Neural progenitor cell (in vitro differentiated cells): ENCODE measurements around the gene RCAN3. TPM values are rescaled to one million over a fixed set of nuclear protein-coding genes. Genes with fewer than 3 reads are reported as not detected.

ENCODE experiments used
- DNase-seq: peaks from one replicate; pipeline ENCODE4 v3.0.0-alpha.2; 2016; ENCODE audit warnings: low spot score
- H2AFZ ChIP-seq: fragments of 200-600 bp; sonication (generic); replicated peaks from 2 replicates; pipeline ENCODE4 v1.6.1; 2016; ENCODE audit warnings: antibody characterized with exemption
- H3F3A ChIP-seq: fragments of 200-600 bp; sonication (generic); 2 replicates; pipeline ENCODE4 v1.6.1; 2016; ENCODE audit warnings: antibody characterized with exemption, low read depth
- H3K27ac ChIP-seq: fragments of 200-600 bp; sonication (generic); 2 replicates; pipeline ENCODE4 v1.5.1; 2016; ENCODE audit warnings: mild to moderate bottlenecking
- H3K27me3 ChIP-seq: fragments of 200-600 bp; sonication (generic); 2 replicates; pipeline ENCODE4 v1.6.1; 2016; ENCODE audit warnings: mild to moderate bottlenecking, moderate library complexity
- H3K36me3 ChIP-seq: fragments of 200-600 bp; sonication (generic); 2 replicates; pipeline ENCODE4 v1.5.1; 2016
- H3K4me1 ChIP-seq: fragments of 200-600 bp; sonication (generic); 2 replicates; pipeline ENCODE4 v1.6.1; 2016; ENCODE audit warnings: mixed run types
- H3K4me2 ChIP-seq: fragments of 200-600 bp; sonication (generic); 2 replicates; pipeline ENCODE4 v1.6.1; 2016
- H3K4me3 ChIP-seq: fragments of 200-600 bp; sonication (generic); 2 replicates; pipeline ENCODE4 v1.5.1; 2016
- H3K79me2 ChIP-seq: fragments of 200-600 bp; sonication (generic); 2 replicates; pipeline ENCODE4 v1.6.1; 2016; ENCODE audit warnings: low read depth
- H3K9ac ChIP-seq: fragments of 200-600 bp; sonication (generic); 2 replicates; pipeline ENCODE4 v1.6.1; 2016
- H3K9me3 ChIP-seq: fragments of 200-600 bp; sonication (generic); 2 replicates; pipeline ENCODE4 v1.5.1; 2016; ENCODE audit warnings: low read depth
- H4K20me1 ChIP-seq: fragments of 200-600 bp; sonication (generic); 2 replicates; pipeline ENCODE4 v1.6.1; 2016; ENCODE audit warnings: low read depth
- H3K27ac Mint-ChIP-seq: 3 replicates; pipeline ENCODE4 v1.8.0; 2021; ENCODE audit warnings: mixed read lengths
- H3K27me3 Mint-ChIP-seq: 2 replicates; pipeline ENCODE4 v1.8.0; 2022; ENCODE audit warnings: low read depth, mild to moderate bottlenecking, inconsistent platforms, moderate library complexity, mixed read lengths; ENCODE audit not compliant: insufficient read depth
- H3K36me3 Mint-ChIP-seq: 3 replicates; pipeline ENCODE4 v1.8.0; 2021; ENCODE audit warnings: mixed read lengths
- H3K4me1 Mint-ChIP-seq: 3 replicates; pipeline ENCODE4 v1.8.0; 2021; ENCODE audit warnings: mixed read lengths
- H3K4me3 Mint-ChIP-seq: 3 replicates; pipeline ENCODE4 v1.8.0; 2021; ENCODE audit warnings: mild to moderate bottlenecking, moderate library complexity, mixed read lengths
- H3K9me3 Mint-ChIP-seq: 3 replicates; pipeline ENCODE4 v1.8.0; 2020; ENCODE audit warnings: mixed read lengths
- EZH2 ChIP-seq: fragments of 200-600 bp; sonication (generic); IDR thresholded peaks from 2 replicates; pipeline ENCODE4 v1.6.1; 2017; ENCODE audit warnings: antibody characterized with exemption, mild to moderate bottlenecking, moderate library complexity
- EZH2phosphoT487 ChIP-seq: fragments of 200-600 bp; sonication (generic); IDR thresholded peaks from 2 replicates; pipeline ENCODE4 v1.6.1; 2017; ENCODE audit warnings: antibody characterized with exemption
- total RNA-seq: library from RNA; depleted of rRNA; stranded (reverse); fragments of >200 nt; gene quantifications from 2 replicates; pipeline ENCODE4 v1.2.3, GENCODE V29; 2015; ENCODE audit warnings: low replicate concordance
- TF ChIP-seq, protein P1 (sequence below): fragments of 200-600 bp; sonication (generic); IDR thresholded peaks from 2 replicates; pipeline ENCODE4 v1.5.1; 2017; ENCODE audit warnings: antibody characterized with exemption, mild to moderate bottlenecking

The RCAN3 gene
- total RNA-seq, 1 donor from 2014 or later: 9.3 TPM

DNA sequence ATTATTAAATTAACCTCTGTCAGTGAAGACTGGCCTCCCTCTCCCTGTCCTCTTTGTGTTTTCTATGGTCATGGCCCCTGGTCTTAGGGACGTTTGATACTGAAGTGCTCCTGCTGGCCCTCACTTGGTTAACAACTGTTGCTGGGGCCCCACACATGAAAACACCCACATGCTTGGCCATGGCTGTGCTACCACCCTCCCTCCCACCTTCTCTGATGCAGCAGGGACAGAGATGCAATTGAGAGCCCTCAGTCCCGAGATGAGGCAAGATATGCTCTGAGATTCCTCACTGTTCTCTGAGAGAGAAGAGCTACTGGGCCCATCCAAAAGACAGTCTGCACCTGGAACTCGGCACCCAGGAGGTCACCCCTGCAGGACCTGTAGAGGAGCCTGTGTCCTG lies 86.6 kb downstream of the RCAN3 start:
- H3K9me3 Mint-ChIP-seq: no peaks in the 10 kb centered on the region
- H4K20me1 ChIP-seq: no peaks in the 10 kb centered on the region
- H3K27ac Mint-ChIP-seq: no peak overlapping the region
- no peak overlapping the region for H3K4me2 ChIP-seq
- no peak overlapping the region for H3K27ac ChIP-seq
- TF ChIP-seq EZH2phosphoT487 (no peak), EZH2 (no peak)
- TF ChIP-seq, protein P1, sequence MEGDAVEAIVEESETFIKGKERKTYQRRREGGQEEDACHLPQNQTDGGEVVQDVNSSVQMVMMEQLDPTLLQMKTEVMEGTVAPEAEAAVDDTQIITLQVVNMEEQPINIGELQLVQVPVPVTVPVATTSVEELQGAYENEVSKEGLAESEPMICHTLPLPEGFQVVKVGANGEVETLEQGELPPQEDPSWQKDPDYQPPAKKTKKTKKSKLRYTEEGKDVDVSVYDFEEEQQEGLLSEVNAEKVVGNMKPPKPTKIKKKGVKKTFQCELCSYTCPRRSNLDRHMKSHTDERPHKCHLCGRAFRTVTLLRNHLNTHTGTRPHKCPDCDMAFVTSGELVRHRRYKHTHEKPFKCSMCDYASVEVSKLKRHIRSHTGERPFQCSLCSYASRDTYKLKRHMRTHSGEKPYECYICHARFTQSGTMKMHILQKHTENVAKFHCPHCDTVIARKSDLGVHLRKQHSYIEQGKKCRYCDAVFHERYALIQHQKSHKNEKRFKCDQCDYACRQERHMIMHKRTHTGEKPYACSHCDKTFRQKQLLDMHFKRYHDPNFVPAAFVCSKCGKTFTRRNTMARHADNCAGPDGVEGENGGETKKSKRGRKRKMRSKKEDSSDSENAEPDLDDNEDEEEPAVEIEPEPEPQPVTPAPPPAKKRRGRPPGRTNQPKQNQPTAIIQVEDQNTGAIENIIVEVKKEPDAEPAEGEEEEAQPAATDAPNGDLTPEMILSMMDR: no peak
- H3K9me3 ChIP-seq: no peaks in the 10 kb centered on the region
- H3K27me3 Mint-ChIP-seq: peaks cover 12% of the 10 kb centered on the region
- H3K4me3 ChIP-seq: no peak overlapping the region
- DNase-seq: no peak
- no peak overlapping the region for H3K9ac ChIP-seq
- H3F3A ChIP-seq: no peaks in the 10 kb centered on the region
- no peaks in the 10 kb centered on the region for H3K79me2 ChIP-seq
- peaks cover 5% of the 10 kb centered on the region for H3K4me1 Mint-ChIP-seq
- no peaks in the 10 kb centered on the region for H3K36me3 Mint-ChIP-seq
- H3K4me3 Mint-ChIP-seq: no peak overlapping the region
- H3K4me1 ChIP-seq: no peaks in the 10 kb centered on the region
- H3K27me3 ChIP-seq: no peaks in the 10 kb centered on the region
- no peaks in the 10 kb centered on the region for H3K36me3 ChIP-seq
- no peak overlapping the region for H2AFZ ChIP-seq

Other genes with a start within 250 kb of the RCAN3 start
- 1.1 and 1.5 TPM in 2 replicates for gene GRHL3, start 183.5 kb upstream of the RCAN3 start, total RNA-seq
- 12.7 and 15.9 TPM in 2 replicates for gene STPG1, start 89.1 kb upstream of the RCAN3 start, total RNA-seq
- 6.9 and 12.1 TPM in 2 replicates for gene NIPAL3, start 87.0 kb upstream of the RCAN3 start, total RNA-seq
- 0.49 TPM in 1 of 2 replicates, not detected in the other for gene NCMAP, start 53.3 kb downstream of the RCAN3 start, total RNA-seq
- gene SRRM1, start 140.5 kb downstream of the RCAN3 start, total RNA-seq: 125 and 164 TPM in 2 replicates
- gene CLIC4, start 242.6 kb downstream of the RCAN3 start, total RNA-seq: 185 and 263 TPM in 2 replicates